HEK293T (cell line): Measurements from ENCODE around the gene DMAP1.

Source experiments
- FOXK2 ChIP-seq: fragments of 450-650 bp; IDR thresholded peaks from 2 replicates; pipeline ENCODE4 v1.6.1; 2016; ENCODE audit warnings: mild to moderate bottlenecking
- FOXM1 ChIP-seq: fragments of 450-650 bp; IDR thresholded peaks from 2 replicates; pipeline ENCODE4 v1.6.1; 2017; ENCODE audit warnings: mild to moderate bottlenecking, borderline replicate concordance
- HDGF ChIP-seq: fragments of 450-650 bp; IDR thresholded peaks from 2 replicates; pipeline ENCODE4 v1.6.1; 2017; ENCODE audit warnings: antibody characterized with exemption, borderline replicate concordance
- NFRKB ChIP-seq: fragments of 450-650 bp; IDR thresholded peaks from 2 replicates; pipeline ENCODE4 v1.6.1; 2016; ENCODE audit warnings: mild to moderate bottlenecking, moderate library complexity
- SP1 ChIP-seq: fragments of 450-650 bp; IDR thresholded peaks from 2 replicates; pipeline ENCODE4 v1.6.1; 2017
- TARDBP ChIP-seq: fragments of 450-650 bp; IDR thresholded peaks from 2 replicates; pipeline ENCODE4 v1.6.1; 2016
- ZNF384 ChIP-seq: fragments of 450-650 bp; IDR thresholded peaks from 2 replicates; pipeline ENCODE4 v1.6.1; 2016

- TF ChIP-seq FOXK2, result no peak
- TF ChIP-seq FOXM1, result no peak
- TF ChIP-seq TARDBP, result no peak
- no peak for TF ChIP-seq HDGF
- no peak for TF ChIP-seq SP1
- TF ChIP-seq ZNF384, result no peak
- no peak for TF ChIP-seq NFRKB
Observed at GRCh38 chr1:44227211-44227610, 13.9 kb downstream of the DMAP1 start.
